ENCODE results near the gene IFNAR1. TPM values are rescaled to one million over a fixed set of nuclear protein-coding genes. Genes with fewer than 3 reads are reported as not detected.

IFNAR1 gene
- total RNA-seq, 1 experiment from 2014 or later = 14.2 TPM

- no peak overlapping the region for H3K27ac Mint-ChIP-seq
- H3K4me1 Mint-ChIP-seq = 0 out of 4 replicates have a peak, but pooled peaks cover 0 to 3% of the 10 kb centered on the region in 2 experiments
- Histone ChIP-seq H2BK20ac (ENCODE audit: low read depth, low read length, poor library complexity, severe bottlenecking) (no peak overlapping the region), H3K23me2 (ENCODE audit: insufficient read length, low read depth, low read length, poor library complexity, severe bottlenecking) (no peaks in the 10 kb centered on the region), H3K27ac (ENCODE audit: insufficient read length, low read depth, low read length) (no peak overlapping the region), H3K23ac (ENCODE audit: insufficient read length, low read depth, low read length) (no peak overlapping the region), H3T11ph (ENCODE audit: low read length) (no peak overlapping the region), H3K18ac (ENCODE audit: insufficient read length, low read depth, low read length) (no peak overlapping the region), H3K9me3 (ENCODE audit: control insufficient read depth, low read depth, low read length) (peaks cover 4% of the 10 kb centered on the region), H2BK5ac (ENCODE audit: insufficient read length, low read length) (no peak overlapping the region), H3K4me1 (ENCODE audit: insufficient read depth, low read length) (no peaks in the 10 kb centered on the region), H3K56ac (ENCODE audit: insufficient read length, low read depth, low read length) (no peak overlapping the region), H2AFZ (ENCODE audit: low read length) (no peak overlapping the region), H3K9ac (ENCODE audit: extremely low read depth, insufficient read length, low read length) (no peak overlapping the region), H4K91ac (ENCODE audit: insufficient read length, low read depth, low read length) (no peak overlapping the region), H4K5ac (ENCODE audit: insufficient read length, low read depth, low read length) (no peak overlapping the region), H3K4ac (ENCODE audit: low read depth, low read length) (no peak overlapping the region), H4K8ac (replicated peaks; ENCODE audit: insufficient read length, low read depth, low read length) (no peak overlapping the region), H2BK12ac (ENCODE audit: insufficient read length, low read depth, low read length) (no peak overlapping the region), H3K4me2 (ENCODE audit: insufficient read depth, insufficient read length, low read length) (no peak overlapping the region), H3K79me1 (ENCODE audit: insufficient read depth, low read depth, low read length, poor library complexity, severe bottlenecking) (no peaks in the 10 kb centered on the region), H2AK5ac (ENCODE audit: insufficient read length, low read length) (no peak overlapping the region), H3K27me3 (ENCODE audit: insufficient read depth, low read length) (no peaks in the 10 kb centered on the region), H3K79me2 (ENCODE audit: insufficient read depth, low read length) (no peaks in the 10 kb centered on the region), H4K20me1 (ENCODE audit: control insufficient read depth, insufficient read depth, insufficient read length) (no peaks in the 10 kb centered on the region), H2BK15ac (ENCODE audit: low read depth, low read length) (no peak overlapping the region), H2BK120ac (ENCODE audit: low read depth, low read length, poor library complexity, severe bottlenecking) (no peak overlapping the region), H3K14ac (ENCODE audit: insufficient read depth, low read length) (no peak overlapping the region)
- H3K4me3 Mint-ChIP-seq = no peak overlapping the region
- H3K27me3 Mint-ChIP-seq (ENCODE audit: low read depth) = no peaks in the 10 kb centered on the region; the same call in none of the 2 replicates
- WGBS (ENCODE audit: extremely low coverage, insufficient read length, low lambda C conversion rate) = no CpG with 5 or more reads among the region's 2 CpGs
- no peak for DNase-seq
- peaks cover 3 to 10% of the 10 kb centered on the region in 2 experiments; a peak in 4 of 5 replicates for H3K9me3 Mint-ChIP-seq
- TF ChIP-seq, protein P1, sequence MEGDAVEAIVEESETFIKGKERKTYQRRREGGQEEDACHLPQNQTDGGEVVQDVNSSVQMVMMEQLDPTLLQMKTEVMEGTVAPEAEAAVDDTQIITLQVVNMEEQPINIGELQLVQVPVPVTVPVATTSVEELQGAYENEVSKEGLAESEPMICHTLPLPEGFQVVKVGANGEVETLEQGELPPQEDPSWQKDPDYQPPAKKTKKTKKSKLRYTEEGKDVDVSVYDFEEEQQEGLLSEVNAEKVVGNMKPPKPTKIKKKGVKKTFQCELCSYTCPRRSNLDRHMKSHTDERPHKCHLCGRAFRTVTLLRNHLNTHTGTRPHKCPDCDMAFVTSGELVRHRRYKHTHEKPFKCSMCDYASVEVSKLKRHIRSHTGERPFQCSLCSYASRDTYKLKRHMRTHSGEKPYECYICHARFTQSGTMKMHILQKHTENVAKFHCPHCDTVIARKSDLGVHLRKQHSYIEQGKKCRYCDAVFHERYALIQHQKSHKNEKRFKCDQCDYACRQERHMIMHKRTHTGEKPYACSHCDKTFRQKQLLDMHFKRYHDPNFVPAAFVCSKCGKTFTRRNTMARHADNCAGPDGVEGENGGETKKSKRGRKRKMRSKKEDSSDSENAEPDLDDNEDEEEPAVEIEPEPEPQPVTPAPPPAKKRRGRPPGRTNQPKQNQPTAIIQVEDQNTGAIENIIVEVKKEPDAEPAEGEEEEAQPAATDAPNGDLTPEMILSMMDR (conservative IDR thresholded peaks at IDR 0.05) = no peak
- H3K36me3 Mint-ChIP-seq (ENCODE audit: insufficient read depth in 1 of 3, low read depth in 3 of 3) = peaks cover 3 to 5% (median 4%) of the 10 kb centered on the region in 3 experiments; a peak in 5 of 7 replicates
Observed at GRCh38 chr21:33374080-33374449, 49.3 kb downstream of the IFNAR1 start.
